CD4-positive, alpha-beta memory T cell (primary cell): ENCODE data around the gene LYRM2. TPM values are rescaled to one million over a fixed set of nuclear protein-coding genes. Genes with fewer than 3 reads are reported as not detected.
"Not testable (repeated sequence)": the region's sequence is repeated elsewhere in the genome, so short reads cannot be mapped to it uniquely, and the experiment has no call there.

ENCODE experiments used
- CTCF ChIA-PET: fragments of 350-600 bp; sonication (Branson Sonifier 250); formaldehyde crosslinking; loops from one replicate; lab custom pipeline; 2021; ENCODE audit warnings: inconsistent platforms; ENCODE audit not compliant: partially characterized antibody; lab: Charles Lee
- POLR2A ChIA-PET: fragments of 350-600 bp; sonication (Branson Sonifier 250); formaldehyde crosslinking; loops from one replicate; lab custom pipeline; 2021; ENCODE audit not compliant: partially characterized antibody; lab: Charles Lee
- DNase-seq, 5 donors: peaks; one replicate each; pipeline versions ENCODE4 v3.0.0 to v3.0.0-alpha.2; 2020 to 2022; ENCODE audit warnings: mixed read lengths in 1 of 5
- H3K27ac ChIP-seq: one replicate; pipeline ENCODE4 v1.7.0; 2013; ENCODE audit warnings: low read depth, low read length
- H3K27me3 ChIP-seq: 2 replicates; pipeline ENCODE4 v1.7.0; 2013; ENCODE audit warnings: mild to moderate bottlenecking, low read length, moderate library complexity; ENCODE audit not compliant: insufficient read depth
- H3K36me3 ChIP-seq: 2 replicates; pipeline ENCODE4 v1.7.0; 2013; ENCODE audit warnings: mild to moderate bottlenecking, low read length, moderate library complexity; ENCODE audit not compliant: insufficient read depth
- H3K4me1 ChIP-seq: 2 replicates; pipeline ENCODE4 v1.7.0; 2013; ENCODE audit warnings: mild to moderate bottlenecking, low read length, moderate library complexity; ENCODE audit not compliant: insufficient read depth
- H3K4me3 ChIP-seq, 2 donors: one replicate each; pipeline ENCODE4 v1.7.0; 2013; ENCODE audit warnings: low read length in 2 of 2, mild to moderate bottlenecking in 1 of 2
- H3K9me3 ChIP-seq, 2 donors: one replicate each; pipeline ENCODE4 v1.7.0; 2013; ENCODE audit warnings: low read length in 2 of 2, control low read depth in 1 of 2; ENCODE audit not compliant: control insufficient read depth in 1 of 2
- H3K27ac Mint-ChIP-seq, 7 donors: one replicate each; pipeline ENCODE4 v1.8.0; 2020 to 2021; ENCODE audit warnings: mixed read lengths in 7 of 7, mild to moderate bottlenecking in 6 of 7, inconsistent platforms in 3 of 7, moderate library complexity in 3 of 7
- H3K27me3 Mint-ChIP-seq, 2 donors: one replicate each; pipeline ENCODE4 v1.8.0; 2020 to 2021; ENCODE audit warnings: mixed read lengths in 2 of 2
- H3K36me3 Mint-ChIP-seq, 2 donors: one replicate each; pipeline ENCODE4 v1.8.0; 2020 to 2021; ENCODE audit warnings: mixed read lengths in 2 of 2, inconsistent platforms in 1 of 2, mild to moderate bottlenecking in 1 of 2
- H3K4me1 Mint-ChIP-seq, 4 donors: one replicate each; pipeline ENCODE4 v1.8.0; 2020 to 2021; ENCODE audit warnings: mixed read lengths in 4 of 4, mild to moderate bottlenecking in 1 of 4
- H3K4me3 Mint-ChIP-seq, 8 donors: one replicate each; pipeline ENCODE4 v1.8.0; 2020 to 2021; ENCODE audit warnings: mixed read lengths in 8 of 8, mild to moderate bottlenecking in 7 of 8, moderate library complexity in 6 of 8, inconsistent platforms in 3 of 8
- H3K9me3 Mint-ChIP-seq, 8 donors: one replicate each; pipeline ENCODE4 v1.8.0; 2020 to 2021; ENCODE audit warnings: mixed read lengths in 8 of 8, mild to moderate bottlenecking in 5 of 8, inconsistent platforms in 3 of 8, moderate library complexity in 1 of 8
- intact Hi-C: fragments of 100-400 bp; cut with micrococcal nuclease; formaldehyde crosslinking; loops from one replicate; pipeline ENCODE4 v1.15.1; 2023
- polyA plus RNA-seq, 2 donors: library from polyadenylated mRNA; unstranded; fragments of 300-500 nt; fragmentation: Illumina TruSeq; gene quantifications; one replicate each; pipeline ENCODE4 v1.2.3, GENCODE V29; 2021
- total RNA-seq, 2 experiments: library from RNA; stranded (reverse); gene quantifications; one replicate each; pipeline ENCODE4 v1.2.3, GENCODE V29; 2021

Gene LYRM2
- total and polyA plus RNA-seq, 4 experiments from 2014 or later = 31.8 to 73.3 (median 54.9) TPM

- DNase-seq = no peak
- POLR2A ChIA-PET = no interaction called here
- Histone ChIP-seq H3K9me3 (no peaks in the 10 kb centered on the region), H3K27ac (no peak overlapping the region), H3K4me3 (no peak overlapping the region), H3K27me3 (no peaks in the 10 kb centered on the region), H3K4me1 (no peaks in the 10 kb centered on the region), H3K36me3 (peaks cover 57% of the 10 kb centered on the region)
- Mint-ChIP-seq H3K36me3 (peaks cover 34 to 69% of the 10 kb centered on the region in 2 donors), H3K27ac (peak overlapping the region in 2 of 7 donors; percentile 30 to 78), H3K9me3 (no peaks in the 10 kb centered on the region), H3K4me3 (no peak overlapping the region), H3K27me3 (no peaks in the 10 kb centered on the region), H3K4me1 (peaks cover 0 to 2% (median under 1%) of the 10 kb centered on the region in 4 donors)
- CTCF ChIA-PET = no interaction called here
- intact Hi-C loops = no loop called here
Measured at GRCh38 chr6:89644864-89645263, 6.3 kb upstream of the LYRM2 start.

GRCh38 chr6:89643406-89643805 lies 4.9 kb upstream of the LYRM2 start:
- Histone ChIP-seq H3K4me3 (no peak overlapping the region), H3K27me3 (no peaks in the 10 kb centered on the region), H3K36me3 (peaks cover 46% of the 10 kb centered on the region), H3K27ac (no peak overlapping the region), H3K9me3 (no peaks in the 10 kb centered on the region), H3K4me1 (peaks cover 11% of the 10 kb centered on the region)
- ChIA-PET CTCF (interaction anchor here (1.3 kb wide), 1 partner anchor 12 kb away, joined by 3 read pairs; no protein-coding TSS in a partner anchor), POLR2A (no interaction called here)
- intact Hi-C loops = no loop called here
- DNase-seq = no peak
- H3K36me3 Mint-ChIP-seq = peaks cover 34 to 65% of the 10 kb centered on the region in 2 donors
- H3K4me1 Mint-ChIP-seq = peaks cover 9 to 14% (median 13%) of the 10 kb centered on the region in 4 donors
- no peak overlapping the region for H3K4me3 Mint-ChIP-seq
- no peaks in the 10 kb centered on the region for H3K27me3 Mint-ChIP-seq
- peaks cover 0 to 1% (median 0%) of the 10 kb centered on the region in 8 donors for H3K9me3 Mint-ChIP-seq
- H3K27ac Mint-ChIP-seq = peak overlapping the region in 1 of 7 donors; percentile 36

GRCh38 chr6:89642956-89643355 lies 4.4 kb upstream of the LYRM2 start:
- H3K4me3 Mint-ChIP-seq = no peak overlapping the region
- no peak for DNase-seq
- H3K27me3 Mint-ChIP-seq = no peaks in the 10 kb centered on the region
- H3K9me3 ChIP-seq = no peaks in the 10 kb centered on the region
- H3K4me1 ChIP-seq = peaks cover 13% of the 10 kb centered on the region
- H3K27me3 ChIP-seq = no peaks in the 10 kb centered on the region
- intact Hi-C loops = no loop called here
- ChIA-PET POLR2A (no interaction called here), CTCF (interaction anchor here (1.3 kb wide), 1 partner anchor 13 kb away, joined by 3 read pairs; no protein-coding TSS in a partner anchor)
- peaks cover 35 to 67% of the 10 kb centered on the region in 2 donors for H3K36me3 Mint-ChIP-seq
- peaks cover 41% of the 10 kb centered on the region for H3K36me3 ChIP-seq
- H3K9me3 Mint-ChIP-seq = peaks cover 0 to 3% (median 0%) of the 10 kb centered on the region in 8 donors
- H3K4me1 Mint-ChIP-seq = peaks cover 12 to 18% (median 17%) of the 10 kb centered on the region in 4 donors
- H3K27ac Mint-ChIP-seq = peak overlapping the region in 1 of 7 donors; percentile 38
- H3K4me3 ChIP-seq = no peak overlapping the region
- no peak overlapping the region for H3K27ac ChIP-seq

- H3K27ac ChIP-seq, H3K27me3 Mint-ChIP-seq, DNase-seq, H3K27me3 ChIP-seq, intact Hi-C loops, H3K4me3 ChIP-seq, H3K4me3 Mint-ChIP-seq, H3K9me3 ChIP-seq, H3K9me3 Mint-ChIP-seq, CTCF ChIA-PET, POLR2A ChIA-PET: not testable (repeated sequence)
- Histone ChIP-seq H3K4me1 (peaks cover 18% of the 10 kb centered on the region), H3K36me3 (peaks cover 28% of the 10 kb centered on the region)
- peaks cover 27 to 58% of the 10 kb centered on the region in 2 donors for H3K36me3 Mint-ChIP-seq
- peak overlapping the region in 1 of 7 donors; percentile 73 for H3K27ac Mint-ChIP-seq
- H3K4me1 Mint-ChIP-seq = peaks cover 18 to 30% (median 21%) of the 10 kb centered on the region in 4 donors
Measured at GRCh38 chr6:89641581-89641980, 3.0 kb upstream of the LYRM2 start.

DNA sequence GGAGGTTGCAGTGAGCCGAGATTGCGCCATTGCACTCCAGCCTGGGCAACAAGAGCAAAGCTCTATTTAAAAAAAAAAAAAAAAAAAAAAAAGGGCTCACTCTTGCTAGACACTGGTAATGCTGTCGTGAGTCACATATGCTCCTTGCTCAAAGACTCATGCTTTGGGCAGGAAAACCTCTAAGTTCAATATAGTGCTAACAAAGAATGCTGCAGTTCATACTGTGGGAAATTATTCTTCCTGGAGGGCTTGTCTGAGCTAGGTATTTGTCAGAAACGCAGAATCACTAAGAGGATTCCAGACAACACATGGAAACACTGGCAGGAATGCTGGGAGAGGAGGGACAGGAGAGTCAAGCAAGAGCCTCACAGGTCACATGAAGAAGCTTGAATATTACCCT lies 2.3 kb upstream of the LYRM2 start:
- CTCF ChIA-PET = interaction anchor here (1.9 kb wide), 1 partner anchor 208 kb away, joined by 6 read pairs; no protein-coding TSS in a partner anchor
- Histone ChIP-seq H3K4me3 (no peak overlapping the region), H3K9me3 (no peaks in the 10 kb centered on the region), H3K27ac (no peak overlapping the region), H3K27me3 (no peaks in the 10 kb centered on the region), H3K36me3 (peaks cover 23% of the 10 kb centered on the region), H3K4me1 (peaks cover 18% of the 10 kb centered on the region)
- Mint-ChIP-seq H3K27me3 (no peaks in the 10 kb centered on the region), H3K4me1 (peaks cover 20 to 37% (median 25%) of the 10 kb centered on the region in 4 donors), H3K36me3 (peaks cover 28 to 56% of the 10 kb centered on the region in 2 donors), H3K9me3 (peaks cover 0 to 3% (median 0%) of the 10 kb centered on the region in 8 donors), H3K4me3 (peak overlapping the region in 1 of 8 donors; percentile 53), H3K27ac (peak overlapping the region in 3 of 7 donors; percentile 73 to 86 (median 79))
- POLR2A ChIA-PET = no interaction called here
- DNase-seq = no peak
- intact Hi-C loops = no loop called here

GRCh38 chr6:89637960-89638319 lies 607 bp downstream of the LYRM2 start:
- Mint-ChIP-seq H3K27me3 (no peaks in the 10 kb centered on the region), H3K4me3 (peak overlapping the region; percentile 95 to 98 (median 96)), H3K9me3 (peaks cover 0 to 3% (median 0%) of the 10 kb centered on the region in 8 donors), H3K36me3 (peaks cover 24 to 44% of the 10 kb centered on the region in 2 donors), H3K4me1 (peaks cover 20 to 45% (median 29%) of the 10 kb centered on the region in 4 donors), H3K27ac (peak overlapping the region; percentile 98 to 100 (median 99))
- CTCF ChIA-PET = interaction anchor here (0.9 to 2.6 kb wide), 7 partner anchors 10 to 266 kb away, joined by 3 to 6 read pairs (median 4); partner anchors contain the start of gene ANKRD6
- peaks cover 3% of the 10 kb centered on the region for H3K36me3 ChIP-seq
- H3K4me3 ChIP-seq = peak overlapping the region; percentile 97 to 99
- intact Hi-C loops = loop anchor here (1.0 to 2.0 kb wide), 4 partner anchors 181 to 949 kb away; partner anchors contain the start of genes MAP3K7, MDN1 and RNGTT
- peaks cover 18% of the 10 kb centered on the region for H3K4me1 ChIP-seq
- POLR2A ChIA-PET = interaction anchor here (0.7 to 2.4 kb wide), 11 partner anchors 11 to 949 kb away, joined by 3 to 21 read pairs (median 4); partner anchors contain the start of genes MAP3K7, MDN1, PM20D2 and PNRC1
- DNase-seq = no peak
- no peaks in the 10 kb centered on the region for H3K9me3 ChIP-seq
- peak overlapping the region; percentile 95 for H3K27ac ChIP-seq
- no peaks in the 10 kb centered on the region for H3K27me3 ChIP-seq

GRCh38 chr6:89636412-89636811 lies 2.1 kb downstream of the LYRM2 start:
- peak overlapping the region in 3 of 7 donors; percentile 6 to 17 (median 11) for H3K27ac Mint-ChIP-seq
- H3K9me3 Mint-ChIP-seq, H3K4me3 ChIP-seq, H3K27me3 ChIP-seq, DNase-seq, H3K27me3 Mint-ChIP-seq, POLR2A ChIA-PET, intact Hi-C loops, H3K36me3 ChIP-seq, H3K27ac ChIP-seq, H3K9me3 ChIP-seq: not testable (repeated sequence)
- peaks cover 18% of the 10 kb centered on the region for H3K4me1 ChIP-seq
- CTCF ChIA-PET = interaction anchor here (0.7 kb wide), 1 partner anchor 513 kb away, joined by 4 read pairs; no protein-coding TSS in a partner anchor
- peaks cover 20 to 45% (median 29%) of the 10 kb centered on the region in 4 donors for H3K4me1 Mint-ChIP-seq
- peak overlapping the region in 6 of 8 donors; percentile 20 to 46 (median 35) for H3K4me3 Mint-ChIP-seq
- H3K36me3 Mint-ChIP-seq = peaks cover 23 to 39% of the 10 kb centered on the region in 2 donors
